Suprapubic skin (tissue), 4 donors: ENCODE results near the gene DCAF15. TPM values are rescaled to one million over a fixed set of nuclear protein-coding genes. Genes with fewer than 3 reads are reported as not detected.

Experiments used
- DNase-seq, 2 donors: peaks; one replicate each; pipeline ENCODE4 v3.0.0-alpha.2; 2019; ENCODE audit warnings: low spot score in 2 of 2
- H3K27ac ChIP-seq: fragments of 200-600 bp; sonication (generic); one replicate; pipeline ENCODE4 v1.5.1; 2019
- H3K27me3 ChIP-seq: fragments of 200-600 bp; sonication (generic); one replicate; pipeline ENCODE4 v1.5.1; 2019
- H3K36me3 ChIP-seq: fragments of 200-600 bp; sonication (generic); one replicate; pipeline ENCODE4 v1.5.1; 2019
- H3K4me1 ChIP-seq: fragments of 200-600 bp; sonication (generic); one replicate; pipeline ENCODE4 v1.5.1; 2019
- H3K4me3 ChIP-seq: fragments of 200-600 bp; sonication (generic); one replicate; pipeline ENCODE4 v1.5.1; 2019; ENCODE audit warnings: mild to moderate bottlenecking
- H3K9me3 ChIP-seq: fragments of 200-600 bp; sonication (generic); one replicate; pipeline ENCODE4 v1.5.1; 2019
- EP300 ChIP-seq: sonication (generic); formaldehyde crosslinking; IDR thresholded peaks from one replicate; pipeline ENCODE4 v1.6.1; 2017; ENCODE audit warnings: antibody characterized with exemption
- POLR2A ChIP-seq, 2 donors: fragments of 450-650 bp; IDR thresholded peaks; one replicate each; pipeline ENCODE4 v1.6.1; 2017; ENCODE audit warnings: antibody characterized with exemption in 2 of 2, mild to moderate bottlenecking in 2 of 2, moderate library complexity in 2 of 2
- POLR2AphosphoS5 ChIP-seq, 3 donors: sonication (generic); formaldehyde crosslinking; IDR thresholded peaks; one replicate each; pipeline ENCODE4 v1.6.1; 2017; ENCODE audit warnings: antibody characterized with exemption in 3 of 3
- WGBS: methylation state at CpG from one replicate; pipeline ENCODE4 v1.1.5; 2018; 5-methylcytosine and 5-hydroxymethylcytosine counted together
- total RNA-seq, 4 donors: library from RNA; depleted of rRNA; stranded (reverse); fragments of >200 nt; gene quantifications; one replicate each; pipeline ENCODE4 v1.1.0, GENCODE V29; 2016
- TF ChIP-seq, protein P1 (sequence below), 2 donors: fragments of 200-600 bp in 1 of 2; fragments of 450-650 bp in 1 of 2; sonication (generic) in 1 of 2; IDR thresholded peaks; one replicate each; pipeline ENCODE4 v1.5.1; 2016 to 2019; ENCODE audit warnings: antibody characterized with exemption in 2 of 2, mild to moderate bottlenecking in 1 of 2, moderate library complexity in 1 of 2

DCAF15 gene
- total RNA-seq, 4 donors from 2014 or later: 38.3 to 52.3 (median 46.2) TPM

DNA sequence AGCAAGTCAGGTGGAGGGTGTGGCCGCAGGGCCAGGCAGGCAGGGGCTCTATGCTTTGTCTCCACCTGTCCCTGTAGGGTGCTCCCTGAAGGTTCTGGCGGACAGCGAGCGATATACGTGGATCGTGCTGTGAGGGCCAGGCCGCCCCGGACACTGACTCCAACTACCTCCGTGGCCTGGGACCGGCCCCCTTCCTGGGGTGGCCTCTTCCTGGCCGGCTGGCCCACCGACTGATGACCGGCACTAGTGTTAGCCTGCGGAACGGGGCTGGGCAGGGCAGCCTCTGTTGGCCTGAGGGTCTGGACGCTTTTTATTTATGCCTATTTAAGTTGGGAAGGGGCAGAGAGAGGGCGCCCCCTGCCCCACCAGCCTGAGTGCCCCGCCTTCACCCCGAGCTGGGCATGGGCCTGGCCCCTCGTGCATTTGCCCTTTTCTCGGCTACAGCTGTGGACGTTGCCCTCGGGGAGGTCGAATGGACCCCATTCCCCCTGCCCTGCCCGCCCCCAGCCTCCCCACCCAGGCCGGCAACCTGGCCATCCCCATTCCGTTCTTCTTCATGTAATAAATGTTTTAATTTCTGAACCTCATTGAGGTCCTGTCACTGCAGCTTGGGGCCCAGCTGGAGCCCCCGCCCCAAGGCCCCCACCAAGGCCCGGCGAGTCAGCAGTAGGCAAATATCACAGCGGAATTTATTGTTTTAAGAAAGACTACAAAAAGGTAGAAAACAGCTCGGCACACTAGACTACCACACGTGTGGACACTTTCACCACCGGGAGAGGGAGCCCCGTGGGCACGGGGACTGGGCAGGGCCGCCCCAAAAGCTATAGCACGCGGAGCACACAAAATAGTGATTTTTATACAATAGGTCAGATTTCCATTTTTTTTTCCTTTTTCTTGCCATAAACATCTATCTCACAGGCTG is 8.8 kb downstream of the DCAF15 start:
- Histone ChIP-seq H3K4me3 (no peak overlapping the region), H3K9me3 (no peaks in the 10 kb centered on the region), H3K4me1 (peaks cover 5% of the 10 kb centered on the region), H3K36me3 (peaks cover 81% of the 10 kb centered on the region), H3K27ac (no peak overlapping the region), H3K27me3 (no peaks in the 10 kb centered on the region)
- TF ChIP-seq POLR2A (IDR thresholded peaks at IDR 0.05): no peak
- no peak for TF ChIP-seq EP300
- TF ChIP-seq POLR2AphosphoS5 (IDR thresholded peaks at IDR 0.05): no peak
- TF ChIP-seq, protein P1, sequence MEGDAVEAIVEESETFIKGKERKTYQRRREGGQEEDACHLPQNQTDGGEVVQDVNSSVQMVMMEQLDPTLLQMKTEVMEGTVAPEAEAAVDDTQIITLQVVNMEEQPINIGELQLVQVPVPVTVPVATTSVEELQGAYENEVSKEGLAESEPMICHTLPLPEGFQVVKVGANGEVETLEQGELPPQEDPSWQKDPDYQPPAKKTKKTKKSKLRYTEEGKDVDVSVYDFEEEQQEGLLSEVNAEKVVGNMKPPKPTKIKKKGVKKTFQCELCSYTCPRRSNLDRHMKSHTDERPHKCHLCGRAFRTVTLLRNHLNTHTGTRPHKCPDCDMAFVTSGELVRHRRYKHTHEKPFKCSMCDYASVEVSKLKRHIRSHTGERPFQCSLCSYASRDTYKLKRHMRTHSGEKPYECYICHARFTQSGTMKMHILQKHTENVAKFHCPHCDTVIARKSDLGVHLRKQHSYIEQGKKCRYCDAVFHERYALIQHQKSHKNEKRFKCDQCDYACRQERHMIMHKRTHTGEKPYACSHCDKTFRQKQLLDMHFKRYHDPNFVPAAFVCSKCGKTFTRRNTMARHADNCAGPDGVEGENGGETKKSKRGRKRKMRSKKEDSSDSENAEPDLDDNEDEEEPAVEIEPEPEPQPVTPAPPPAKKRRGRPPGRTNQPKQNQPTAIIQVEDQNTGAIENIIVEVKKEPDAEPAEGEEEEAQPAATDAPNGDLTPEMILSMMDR (IDR thresholded peaks at IDR 0.05): no peak
- 89% methylated on average over 30 of the region's 39 CpGs for WGBS
- DNase-seq: no peak

DNA sequence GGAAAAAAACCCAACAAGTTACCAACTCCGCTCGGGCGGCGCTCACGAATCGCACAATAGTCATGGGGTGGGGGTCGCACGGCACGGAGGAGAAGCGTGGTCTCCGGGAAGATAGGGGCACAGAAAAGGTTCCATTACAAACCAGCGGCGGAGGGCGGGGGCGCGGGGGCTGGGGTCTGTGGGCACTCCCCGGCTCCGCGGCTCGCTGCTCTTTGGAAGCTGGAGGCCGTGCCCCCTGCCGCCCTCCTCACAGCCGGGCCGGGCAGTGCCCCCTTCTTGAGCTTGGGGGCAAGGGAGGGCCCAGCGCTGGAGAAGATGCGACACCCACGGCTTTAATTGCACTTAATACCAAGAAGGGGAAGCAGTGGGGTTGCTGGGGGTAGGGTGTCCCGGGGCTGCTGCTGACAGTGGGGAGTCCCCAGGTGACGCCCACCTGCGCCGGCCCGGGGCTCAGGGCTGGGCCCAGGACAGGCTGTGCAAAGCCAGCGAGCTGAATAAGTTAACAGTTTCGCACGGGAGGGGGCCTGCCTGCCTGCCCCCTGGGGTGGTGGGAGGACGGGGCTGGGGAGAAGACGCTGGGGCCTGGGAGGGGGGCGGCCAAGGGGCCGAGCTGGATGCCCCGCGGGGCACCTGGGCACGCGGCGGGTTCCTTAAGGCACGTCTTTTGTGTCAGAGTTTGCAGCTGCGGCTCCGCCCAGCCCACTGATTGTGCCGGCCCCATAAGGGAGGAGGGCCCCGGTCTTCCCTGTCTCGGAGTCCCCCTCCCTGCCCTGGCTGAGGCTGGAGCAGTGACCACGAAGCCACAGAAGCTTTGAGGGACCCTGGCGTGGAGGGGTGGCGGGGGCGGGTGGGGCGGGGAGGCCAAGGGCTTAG is 9.8 kb downstream of the DCAF15 start:
- WGBS: 72% methylated on average over 38 of the region's 55 CpGs
- Histone ChIP-seq H3K27me3 (no peaks in the 10 kb centered on the region), H3K9me3 (no peaks in the 10 kb centered on the region), H3K36me3 (peaks cover 81% of the 10 kb centered on the region), H3K4me3 (peak overlapping the region; percentile 19), H3K4me1 (no peaks in the 10 kb centered on the region), H3K27ac (no peak overlapping the region)
- TF ChIP-seq POLR2A (IDR thresholded peaks at IDR 0.05) (no peak), POLR2AphosphoS5 (IDR thresholded peaks at IDR 0.05) (no peak), EP300 (no peak)
- TF ChIP-seq, protein P1 (IDR thresholded peaks at IDR 0.05): no peak
- no peak for DNase-seq

DNA sequence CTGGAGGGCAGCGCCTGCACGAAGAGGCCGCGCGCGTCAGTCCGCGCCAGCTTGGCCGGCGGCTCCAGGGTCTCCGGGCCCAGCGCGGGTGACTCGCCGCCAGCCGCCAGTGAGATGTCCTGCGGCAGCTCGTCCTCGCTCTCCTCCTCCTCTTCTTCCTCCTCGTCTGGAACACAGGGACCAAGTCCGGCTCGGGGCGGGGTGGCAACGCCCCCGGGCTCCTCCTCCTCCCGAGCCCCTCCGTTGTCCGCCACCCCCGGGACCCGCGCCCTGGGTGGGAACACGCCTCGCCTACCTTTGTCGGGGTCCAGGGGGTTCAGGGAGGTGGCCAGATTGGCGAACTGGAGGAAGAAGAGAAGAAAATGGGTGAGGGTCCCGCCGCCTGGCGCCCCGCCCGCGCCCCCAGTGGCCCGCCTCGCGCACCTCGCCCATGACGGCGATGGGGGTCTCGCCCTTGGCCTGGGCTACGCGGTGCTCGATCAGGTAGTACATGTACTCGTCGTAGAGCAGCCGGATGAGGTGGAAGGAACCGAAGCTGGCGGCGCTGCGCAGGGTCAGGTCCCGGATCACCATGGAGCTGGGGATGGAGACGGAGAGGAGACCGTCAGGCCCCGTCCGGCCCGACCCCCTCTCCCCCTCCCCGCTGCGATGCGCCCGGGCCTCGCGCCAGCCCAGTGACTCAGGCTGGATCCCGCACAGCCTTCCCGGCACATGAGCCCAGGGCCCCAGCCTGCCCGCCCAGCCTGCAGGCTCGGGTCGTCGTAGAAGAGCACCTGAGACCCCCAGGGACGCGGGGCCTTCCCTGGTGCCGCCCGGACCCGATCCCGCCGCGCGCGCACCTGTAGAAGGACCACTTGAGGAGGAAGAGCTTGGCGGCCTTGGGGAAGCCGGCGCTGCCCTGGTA is 10.6 kb downstream of the DCAF15 start:
- Histone ChIP-seq H3K4me1 (no peaks in the 10 kb centered on the region), H3K27ac (no peak overlapping the region), H3K27me3 (no peaks in the 10 kb centered on the region), H3K4me3 (peak overlapping the region; percentile 19), H3K9me3 (no peaks in the 10 kb centered on the region), H3K36me3 (peaks cover 81% of the 10 kb centered on the region)
- TF ChIP-seq POLR2A (IDR thresholded peaks at IDR 0.05) (no peak), EP300 (no peak), POLR2AphosphoS5 (IDR thresholded peaks at IDR 0.05) (no peak)
- TF ChIP-seq, protein P1 (IDR thresholded peaks at IDR 0.05): no peak
- DNase-seq: no peak
- WGBS: 79% methylated on average over 29 of the region's 89 CpGs

DNA sequence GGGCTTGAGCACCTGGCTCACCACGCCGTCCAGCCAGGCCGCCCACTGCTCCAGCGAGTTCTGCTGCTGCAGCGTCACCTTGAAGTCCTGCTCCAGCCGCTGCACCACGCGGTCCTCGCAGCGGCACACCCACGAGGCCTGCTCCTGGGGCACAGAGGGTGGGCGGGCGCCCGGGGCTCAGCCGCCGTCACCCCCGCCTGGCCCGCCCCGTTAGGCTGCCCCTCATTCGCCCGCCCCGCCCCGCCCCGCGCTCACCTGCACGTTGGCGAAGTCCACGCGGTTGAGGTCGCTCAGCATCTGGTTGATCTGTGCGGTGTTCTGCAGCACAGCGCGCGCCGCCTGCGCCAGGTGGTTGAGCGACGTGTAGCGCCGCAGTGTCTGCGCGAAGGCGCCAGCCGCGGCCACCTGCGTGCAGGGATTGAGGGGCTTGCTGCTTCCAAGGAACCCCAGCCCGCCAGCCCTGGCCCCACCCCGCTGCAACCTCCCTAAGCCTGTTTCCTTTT is 11.3 kb downstream of the DCAF15 start:
- Histone ChIP-seq H3K27me3 (no peaks in the 10 kb centered on the region), H3K36me3 (peaks cover 81% of the 10 kb centered on the region)
- TF ChIP-seq, protein P1 (IDR thresholded peaks at IDR 0.05): no peak
- no peak for TF ChIP-seq POLR2A (IDR thresholded peaks at IDR 0.05)
- no peak for TF ChIP-seq POLR2AphosphoS5 (IDR thresholded peaks at IDR 0.05)
- no peak for TF ChIP-seq EP300

More for the DNA sequence above, 11.3 kb downstream of the DCAF15 start:
- DNase-seq: no peak
- 90% methylated on average over 41 of the region's 48 CpGs for whole genome bisulfite sequencing
- Histone ChIP-seq H3K9me3 (no peaks in the 10 kb centered on the region), H3K4me3 (no peak overlapping the region), H3K27ac (no peak overlapping the region), H3K4me1 (no peaks in the 10 kb centered on the region)
